Neural progenitor cell (in vitro differentiated cells): ENCODE results near the gene LIN28A.
A peak's percentile ranks its signal among the peaks of the same experiment; 100 is the strongest.

Experiments used
- EZH2 ChIP-seq: fragments of 200-600 bp; sonication (generic); IDR thresholded peaks from 2 replicates; pipeline ENCODE4 v1.6.1; 2017; ENCODE audit warnings: antibody characterized with exemption, mild to moderate bottlenecking, moderate library complexity
- EZH2phosphoT487 ChIP-seq: fragments of 200-600 bp; sonication (generic); IDR thresholded peaks from 2 replicates; pipeline ENCODE4 v1.6.1; 2017; ENCODE audit warnings: antibody characterized with exemption
- TF ChIP-seq, protein P1 (sequence below): fragments of 200-600 bp; sonication (generic); IDR thresholded peaks from 2 replicates; pipeline ENCODE4 v1.5.1; 2017; ENCODE audit warnings: antibody characterized with exemption, mild to moderate bottlenecking

- TF ChIP-seq, protein P1, sequence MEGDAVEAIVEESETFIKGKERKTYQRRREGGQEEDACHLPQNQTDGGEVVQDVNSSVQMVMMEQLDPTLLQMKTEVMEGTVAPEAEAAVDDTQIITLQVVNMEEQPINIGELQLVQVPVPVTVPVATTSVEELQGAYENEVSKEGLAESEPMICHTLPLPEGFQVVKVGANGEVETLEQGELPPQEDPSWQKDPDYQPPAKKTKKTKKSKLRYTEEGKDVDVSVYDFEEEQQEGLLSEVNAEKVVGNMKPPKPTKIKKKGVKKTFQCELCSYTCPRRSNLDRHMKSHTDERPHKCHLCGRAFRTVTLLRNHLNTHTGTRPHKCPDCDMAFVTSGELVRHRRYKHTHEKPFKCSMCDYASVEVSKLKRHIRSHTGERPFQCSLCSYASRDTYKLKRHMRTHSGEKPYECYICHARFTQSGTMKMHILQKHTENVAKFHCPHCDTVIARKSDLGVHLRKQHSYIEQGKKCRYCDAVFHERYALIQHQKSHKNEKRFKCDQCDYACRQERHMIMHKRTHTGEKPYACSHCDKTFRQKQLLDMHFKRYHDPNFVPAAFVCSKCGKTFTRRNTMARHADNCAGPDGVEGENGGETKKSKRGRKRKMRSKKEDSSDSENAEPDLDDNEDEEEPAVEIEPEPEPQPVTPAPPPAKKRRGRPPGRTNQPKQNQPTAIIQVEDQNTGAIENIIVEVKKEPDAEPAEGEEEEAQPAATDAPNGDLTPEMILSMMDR: no peak
- TF ChIP-seq EZH2phosphoT487 (peak; percentile 17), EZH2 (no peak)
Observed at GRCh38 chr1:26408604-26409003, 2.0 kb upstream of the LIN28A start.
